ENCODE results near the gene B9D1.

GRCh38 chr17:19347323-19348080 lies 15.0 kb downstream of the B9D1 start:
- TF ChIP-seq CTCF (IDR thresholded peaks at IDR 0.05) (no peak), POLR2A (IDR thresholded peaks at IDR 0.05) (no peak)

All from heart left ventricle (tissue), 13 donors.